NCI-H446 (cell line): Measurements from ENCODE around the gene RGPD4.
"Not testable (repeated sequence)": the region's sequence is repeated elsewhere in the genome, so short reads cannot be mapped to it uniquely, and the experiment has no call there.

ENCODE experiments used
- DNase-seq, 2 experiments: peaks; one replicate each; lab custom pipeline; 2025; lab: John Stamatoyannopoulos, UW

Gene RGPD4

DNA sequence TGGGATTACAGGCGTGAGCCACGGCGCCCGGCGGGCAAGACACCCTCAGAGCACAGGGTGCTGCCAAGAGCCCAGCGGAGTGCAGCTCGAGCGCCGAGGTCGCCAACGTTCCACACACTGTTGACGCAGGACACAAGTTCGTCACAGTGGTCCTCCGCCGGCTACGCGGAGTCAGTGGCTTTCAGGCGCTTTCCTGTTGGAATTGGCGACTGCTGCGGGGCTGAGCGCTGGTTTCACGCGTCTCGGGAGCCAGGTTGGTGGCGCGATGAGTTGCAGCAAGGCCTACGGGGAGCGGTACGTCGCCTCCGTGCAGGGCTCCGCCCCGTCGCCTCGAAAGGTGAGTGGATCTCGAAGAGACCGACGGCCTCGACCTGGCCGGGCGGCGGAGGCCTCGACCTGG lies at the start of gene RGPD4:
RGPD4 (plus strand) TSS at position 144 of the 400 bp plus-strand sequence; CDS start at position 266, 122 bp downstream.
- DNase-seq, result not testable (repeated sequence)

DNA sequence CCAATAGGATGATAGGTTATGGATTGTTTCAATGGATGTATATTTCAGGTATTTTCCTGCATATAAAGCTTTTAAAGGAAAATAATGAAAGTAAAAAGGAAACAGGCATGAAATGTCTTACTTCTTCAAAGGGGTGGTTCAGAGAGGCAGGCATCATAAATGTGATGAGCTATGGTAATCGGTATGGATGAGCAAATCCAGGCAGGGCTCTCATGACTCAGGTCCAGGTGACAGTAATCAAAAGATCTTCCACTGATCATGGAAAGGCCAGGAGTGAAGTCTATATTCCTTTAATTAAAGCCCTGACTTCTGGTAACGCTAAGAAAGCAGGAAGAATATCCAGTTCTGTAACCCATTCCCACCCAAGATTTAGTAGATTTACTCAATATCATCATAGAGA lies 48.7 kb upstream of the RGPD4 start:
- no peak for DNase-seq

DNA sequence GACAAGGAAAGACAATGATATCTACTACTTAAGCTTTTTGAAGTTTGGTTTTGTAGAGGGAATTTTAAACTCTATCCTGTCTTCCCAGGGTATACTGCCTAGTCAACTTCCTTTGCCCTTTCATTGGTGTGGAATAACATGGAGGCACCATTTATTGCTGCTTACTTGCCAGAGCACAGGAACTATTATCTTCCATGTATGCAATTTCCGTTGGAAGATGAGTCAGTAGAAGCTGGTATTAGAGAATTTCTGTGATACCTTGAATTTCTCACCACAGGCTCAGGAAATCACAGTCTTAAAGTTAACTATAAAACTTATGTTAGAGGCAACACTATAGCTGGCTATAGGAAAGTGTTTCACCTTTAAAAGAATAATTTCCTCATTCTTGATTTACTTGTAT lies 40.9 kb upstream of the RGPD4 start:
- no peak for DNase-seq

DNA sequence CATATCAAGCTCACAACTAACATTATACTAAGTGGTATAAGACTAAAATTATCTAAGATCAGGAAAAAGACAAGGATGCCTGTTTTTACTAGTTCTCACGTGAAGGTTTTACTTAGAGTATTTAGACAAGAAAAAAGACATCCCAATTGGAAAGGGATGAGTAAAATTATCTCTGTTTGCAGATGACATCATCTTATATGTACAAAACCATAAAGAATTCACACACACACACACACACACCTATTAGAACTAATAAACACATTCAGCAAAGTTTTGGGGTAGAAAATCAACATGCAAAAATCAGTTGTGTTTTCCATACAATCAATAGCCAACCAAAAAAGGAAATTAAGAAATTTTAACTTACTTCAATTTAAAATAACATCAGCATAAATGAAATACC lies 35.9 kb upstream of the RGPD4 start:
- no peak for DNase-seq

DNA sequence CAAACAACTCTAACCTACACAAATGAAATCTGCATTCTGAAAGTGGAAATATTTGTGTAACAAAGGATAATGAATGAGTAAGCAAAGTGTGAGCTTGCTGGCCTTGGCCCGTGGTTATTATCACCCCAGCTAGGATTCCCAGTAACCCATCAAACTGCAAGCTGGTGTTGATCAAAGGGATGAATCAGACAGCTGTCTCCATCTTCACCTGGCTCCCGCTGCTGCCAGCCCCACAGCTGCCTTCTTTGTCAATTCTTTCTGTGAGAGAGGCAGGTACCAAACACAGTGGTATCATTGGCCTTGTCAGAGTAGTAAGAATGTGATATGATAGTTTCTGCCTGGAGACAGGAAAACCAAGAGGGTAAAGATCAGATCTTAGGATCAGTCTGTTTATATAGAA lies 25.2 kb upstream of the RGPD4 start:
- DNase-seq, result no peak

DNA sequence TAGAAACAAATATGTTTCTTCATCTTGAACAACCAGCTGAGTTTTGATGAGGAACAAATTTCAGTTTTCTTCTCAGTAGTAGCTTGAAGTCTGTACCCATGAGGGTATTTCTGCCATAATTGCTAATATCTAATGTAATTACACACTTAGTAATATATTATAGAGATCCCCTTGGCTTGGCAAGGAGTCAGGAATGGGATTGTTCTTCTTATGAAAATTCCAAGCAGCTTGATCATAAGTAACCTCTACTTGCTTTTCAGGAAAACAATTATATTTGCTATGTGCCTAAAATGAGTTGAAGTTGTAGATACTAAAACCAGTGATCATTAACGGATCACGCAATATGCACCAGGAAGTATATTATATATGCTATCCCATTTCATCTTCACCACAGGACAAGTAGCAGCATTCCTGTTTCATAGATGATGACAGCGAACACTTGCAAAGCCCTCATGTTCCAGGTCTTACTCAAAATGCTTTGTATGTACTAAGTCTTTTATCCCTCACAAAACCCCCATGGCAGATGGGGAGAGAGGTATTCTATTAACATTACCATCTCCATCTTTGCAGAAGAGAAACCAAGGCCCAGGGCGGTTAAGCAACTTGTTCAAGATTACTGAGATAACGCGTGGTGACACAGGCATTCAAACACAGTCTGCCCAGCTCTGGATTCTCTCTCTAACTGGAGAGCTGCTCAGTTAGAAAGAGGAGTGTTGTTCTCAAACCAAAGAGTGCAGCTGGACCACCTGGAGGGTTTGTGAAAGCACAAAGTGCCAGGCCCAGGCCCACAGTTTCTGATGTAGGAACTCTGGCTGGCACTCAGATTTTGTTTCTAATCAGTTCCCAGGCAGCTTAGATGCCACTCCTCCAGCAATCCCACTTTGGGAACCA lies 21.8 kb upstream of the RGPD4 start:
- no peak for DNase-seq

DNA sequence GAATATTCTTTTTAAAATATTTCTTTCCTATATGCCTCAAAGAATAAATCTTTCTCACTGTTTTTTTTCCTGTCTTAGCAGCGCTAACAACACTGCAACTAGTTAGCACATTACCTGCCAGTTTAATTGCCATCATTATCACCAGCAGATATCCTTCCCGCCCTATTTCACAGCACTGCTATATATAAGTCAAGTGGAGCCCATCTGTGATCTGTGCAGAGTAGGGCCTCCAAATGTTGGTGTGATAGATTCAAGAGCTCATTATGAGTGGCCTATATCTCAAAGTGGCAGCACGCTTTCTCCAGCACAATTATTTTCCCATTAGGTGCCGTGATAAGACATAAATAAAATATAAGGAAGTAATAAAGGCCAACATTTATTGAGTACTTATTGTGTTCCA lies 19.8 kb upstream of the RGPD4 start:
- DNase-seq, result no peak

DNA sequence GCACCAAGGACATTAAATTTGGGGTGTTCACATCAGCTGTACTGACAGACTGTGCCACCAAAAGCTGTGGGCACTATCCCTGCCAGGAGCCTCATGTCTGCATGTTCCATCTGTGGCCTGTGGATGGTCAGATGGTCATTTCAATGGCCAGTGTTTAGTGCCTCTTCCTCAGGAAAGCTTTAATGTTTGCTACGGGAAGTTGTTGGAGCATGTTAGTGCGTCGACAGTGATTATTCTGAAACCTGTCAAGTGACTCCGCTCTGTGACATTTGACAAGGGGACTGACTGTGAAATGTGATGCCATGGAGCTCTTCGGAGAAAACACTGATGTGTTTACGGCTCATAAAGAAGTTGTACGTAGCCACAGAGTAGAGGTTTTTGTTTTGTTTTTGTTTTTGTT lies 18.7 kb upstream of the RGPD4 start:
- DNase-seq, result no peak

DNA sequence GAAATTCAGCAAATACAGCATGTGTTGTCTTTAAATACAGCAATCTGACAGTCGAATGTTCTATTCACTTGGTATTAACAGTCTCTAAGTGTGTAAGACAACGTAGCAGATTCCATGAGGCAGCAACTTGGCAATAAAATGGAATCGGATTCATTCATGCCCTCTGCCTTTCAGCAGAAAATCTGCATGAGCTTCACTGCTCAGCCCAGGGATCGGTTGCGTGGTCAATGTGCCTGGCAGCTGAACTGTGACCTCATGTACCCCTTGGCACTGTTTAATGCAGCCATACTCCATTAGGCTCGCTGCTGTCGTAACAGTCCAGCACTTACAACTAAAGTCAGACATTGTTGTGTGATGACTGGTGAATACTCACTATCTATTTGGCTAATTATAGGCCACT lies 17.7 kb upstream of the RGPD4 start:
- no peak for DNase-seq

DNA sequence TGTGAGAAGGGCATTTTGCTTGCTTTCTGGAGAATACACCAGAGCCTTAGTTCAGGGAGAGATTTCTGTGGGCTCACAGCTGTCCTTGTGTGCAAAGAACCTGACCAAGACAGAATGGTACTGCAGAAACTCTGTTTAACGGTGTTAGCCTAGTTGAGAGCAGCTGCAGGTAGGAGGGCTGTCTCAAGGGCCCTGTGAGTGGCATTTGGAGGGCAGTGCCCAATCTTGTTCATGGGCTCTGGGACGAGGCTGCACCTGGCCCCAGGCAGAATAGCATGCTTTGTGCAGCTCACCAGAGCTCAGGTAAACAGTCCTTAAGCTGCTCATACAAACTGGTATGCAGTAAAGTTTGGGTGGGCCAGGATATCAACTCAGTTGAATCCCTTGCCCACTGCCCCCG lies 16.9 kb upstream of the RGPD4 start:
- no peak for DNase-seq

DNA sequence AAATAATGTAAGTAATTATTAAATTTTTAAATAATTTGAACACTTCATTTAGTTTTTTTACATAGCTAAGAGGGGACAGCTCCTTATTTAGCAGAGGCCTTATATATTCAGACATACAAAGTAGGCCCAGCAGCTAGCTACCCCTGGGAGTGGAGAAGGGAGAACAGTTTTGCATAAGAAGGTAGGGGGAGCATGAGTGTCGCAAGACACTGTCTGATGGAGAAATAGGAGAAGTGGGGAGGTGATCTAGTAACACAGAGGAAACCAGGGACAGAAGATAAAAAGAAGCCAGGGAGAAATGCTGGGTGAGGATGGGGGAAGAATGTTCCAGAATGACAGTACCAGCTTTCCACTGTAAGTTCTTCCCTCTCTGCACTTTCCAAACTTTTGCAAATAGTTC lies 16.0 kb upstream of the RGPD4 start:
- DNase-seq, result no peak

DNA sequence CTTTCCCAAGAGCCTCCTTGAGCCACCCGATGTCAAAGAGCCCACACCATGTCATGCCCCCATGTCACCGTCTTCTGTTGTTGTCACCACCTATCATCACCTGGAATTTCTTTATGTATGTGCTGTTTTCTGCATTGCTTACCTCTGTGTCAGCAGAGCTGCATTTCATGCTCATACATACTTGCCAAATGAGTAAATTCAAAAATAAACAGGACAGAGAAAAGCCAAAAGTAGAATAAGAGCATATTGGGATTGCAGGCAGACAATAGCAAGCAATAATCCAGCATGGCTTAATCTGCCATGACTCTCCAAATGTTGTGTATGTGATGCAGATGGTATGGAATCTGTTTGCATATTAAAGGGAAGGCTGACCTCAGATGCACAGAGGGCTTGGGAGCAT lies 15.3 kb upstream of the RGPD4 start:
- DNase-seq, result no peak

DNA sequence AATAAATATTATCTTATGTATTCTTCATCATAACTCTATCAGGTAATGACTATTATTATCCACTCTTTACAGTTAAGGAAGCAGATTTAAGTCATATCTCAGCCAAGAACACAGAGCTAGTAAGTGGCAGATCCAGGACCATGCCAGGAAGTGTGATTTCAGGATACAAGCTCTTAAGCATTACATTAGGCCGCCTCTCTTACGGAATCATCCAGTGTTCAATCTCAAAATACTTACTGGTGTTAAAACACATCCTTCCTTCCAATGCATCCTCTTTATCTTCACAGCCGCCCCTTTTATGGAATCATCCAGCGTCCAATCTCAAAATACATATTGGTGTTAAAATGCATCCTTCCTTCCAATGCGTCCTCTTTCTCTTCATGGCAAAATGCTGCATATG lies 14.7 kb upstream of the RGPD4 start:
- no peak for DNase-seq

DNA sequence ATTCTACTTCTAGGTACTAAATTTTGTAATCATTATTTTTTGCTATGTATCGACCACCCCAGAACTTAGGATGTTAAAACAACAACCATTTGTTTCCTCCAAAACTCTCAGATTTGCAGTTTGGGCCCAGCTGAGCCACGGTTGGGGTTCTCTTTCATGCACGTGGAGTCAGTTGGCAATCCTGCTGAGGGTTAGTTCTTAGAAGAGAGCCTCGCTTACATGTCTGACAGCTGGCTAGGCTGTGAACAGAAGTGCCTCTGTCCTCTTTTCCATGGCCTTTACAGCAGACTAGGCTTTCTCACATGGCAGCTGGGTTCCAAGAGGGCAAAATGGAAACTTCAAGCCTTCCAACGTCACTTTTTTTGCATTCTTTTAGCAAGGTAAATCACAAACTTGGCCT lies 9.3 kb upstream of the RGPD4 start:
- no peak for DNase-seq

DNA sequence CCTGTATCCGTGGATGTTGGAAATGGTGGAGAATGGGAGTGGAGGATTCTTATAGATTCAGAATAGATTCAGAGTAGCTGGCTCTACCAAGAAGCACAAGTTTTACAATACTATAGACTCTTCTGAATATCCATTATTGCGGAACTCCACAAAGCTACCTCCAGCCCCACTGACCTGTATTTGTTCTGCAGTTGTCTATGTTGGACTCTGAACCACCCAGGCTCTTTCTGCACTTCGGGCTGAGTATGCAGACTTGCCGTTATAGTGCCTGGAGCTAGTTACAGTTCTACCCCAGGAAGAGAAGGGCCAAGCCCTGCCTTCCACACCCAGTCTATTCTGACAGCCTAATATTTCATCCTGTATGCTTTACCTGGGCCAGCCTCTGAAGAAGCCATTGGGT lies 4.4 kb upstream of the RGPD4 start:
- no peak for DNase-seq

DNA sequence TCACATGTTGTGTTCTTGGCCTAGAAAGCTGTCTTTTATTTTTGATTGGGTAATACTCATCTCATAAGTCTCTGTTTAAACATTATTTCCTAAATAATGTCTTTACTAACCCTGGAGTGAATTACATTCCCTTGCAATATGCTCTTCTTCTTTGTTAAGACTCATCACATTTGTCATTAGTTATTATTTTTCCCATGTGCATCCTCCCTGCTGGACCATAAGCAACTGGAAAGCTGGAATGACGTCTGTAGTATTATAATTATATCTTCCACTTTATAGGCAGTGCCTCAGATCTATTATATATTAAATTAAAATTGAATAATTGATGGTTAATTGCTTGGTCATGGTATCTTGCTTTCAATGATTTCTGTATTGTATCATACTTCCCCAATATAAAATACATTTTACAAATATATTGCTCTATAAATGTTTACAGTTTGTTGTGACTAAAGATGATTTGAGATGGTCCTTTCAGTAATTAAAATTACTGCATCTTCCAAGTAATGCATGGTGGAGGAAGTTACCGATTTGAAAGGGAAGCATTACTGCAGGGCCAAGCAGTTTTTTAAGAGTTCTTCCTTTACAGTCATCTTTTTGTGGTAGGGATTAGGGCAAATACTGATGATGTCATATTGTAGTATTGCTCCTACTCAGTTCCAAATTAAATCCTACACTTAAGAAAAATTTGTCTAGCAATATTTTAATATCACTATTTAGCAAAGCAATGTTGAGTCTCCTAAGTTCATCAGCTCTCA lies 2.1 kb upstream of the RGPD4 start:
- DNase-seq, result no peak

DNA sequence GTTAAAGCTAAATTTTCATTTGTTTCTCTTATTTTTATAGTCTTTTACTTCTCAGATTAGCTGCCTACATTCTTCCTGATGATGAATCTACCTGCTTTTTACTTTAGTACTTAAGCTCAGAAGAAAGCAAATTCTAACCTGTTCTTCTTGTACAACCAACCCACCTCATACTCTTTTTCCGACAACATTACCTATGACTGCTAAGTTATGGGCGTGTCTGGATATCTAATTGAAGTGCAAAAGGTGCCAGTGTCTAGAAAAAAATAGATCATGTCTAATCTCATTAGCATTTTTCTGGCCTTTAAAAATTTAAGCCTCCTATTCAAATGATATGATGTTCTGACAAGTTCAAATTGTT lies 1.5 kb upstream of the RGPD4 start:
- no peak for DNase-seq

DNA sequence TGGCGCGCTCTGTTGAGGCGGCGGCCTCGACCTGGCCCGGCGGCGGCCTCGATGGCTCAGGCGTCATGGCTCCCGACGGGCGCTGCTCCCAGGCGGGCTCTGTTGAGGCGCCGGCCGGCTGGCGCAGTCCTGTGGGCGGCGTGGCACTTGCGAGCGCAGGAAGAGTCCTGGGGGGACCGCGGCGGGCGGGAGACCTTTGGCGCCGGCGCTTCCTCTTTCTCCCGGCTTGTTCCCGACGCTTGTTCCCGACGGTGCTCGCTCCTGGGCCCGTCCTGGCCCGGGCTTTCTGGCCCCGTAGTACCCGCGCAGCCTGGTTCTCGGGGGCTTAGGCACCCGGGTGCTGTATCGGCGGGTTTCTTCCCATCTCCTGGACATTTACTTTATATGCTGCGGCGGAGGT lies 2.8 kb downstream of the RGPD4 start:
- DNase-seq, result not testable (repeated sequence)

DNA sequence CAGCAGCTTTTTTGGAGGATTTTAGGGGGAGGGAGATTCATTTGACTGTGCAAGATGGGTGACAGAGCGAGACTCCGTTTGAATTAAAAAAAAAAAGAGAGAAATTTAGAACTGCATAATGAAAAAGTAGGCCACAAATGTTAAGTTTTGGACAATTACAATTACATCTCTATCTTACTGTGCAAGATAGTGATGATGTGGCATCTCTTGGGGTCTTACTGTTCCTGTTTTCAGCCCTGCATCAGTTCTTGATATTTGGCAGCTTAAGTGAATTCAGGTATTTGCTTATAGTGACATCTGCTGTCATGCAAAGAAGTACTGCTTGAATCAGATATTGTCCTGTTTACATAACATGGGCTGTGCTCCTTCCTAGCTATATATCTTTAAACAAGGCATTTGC lies 6.5 kb downstream of the RGPD4 start:
- DNase-seq, result not testable (repeated sequence)

DNA sequence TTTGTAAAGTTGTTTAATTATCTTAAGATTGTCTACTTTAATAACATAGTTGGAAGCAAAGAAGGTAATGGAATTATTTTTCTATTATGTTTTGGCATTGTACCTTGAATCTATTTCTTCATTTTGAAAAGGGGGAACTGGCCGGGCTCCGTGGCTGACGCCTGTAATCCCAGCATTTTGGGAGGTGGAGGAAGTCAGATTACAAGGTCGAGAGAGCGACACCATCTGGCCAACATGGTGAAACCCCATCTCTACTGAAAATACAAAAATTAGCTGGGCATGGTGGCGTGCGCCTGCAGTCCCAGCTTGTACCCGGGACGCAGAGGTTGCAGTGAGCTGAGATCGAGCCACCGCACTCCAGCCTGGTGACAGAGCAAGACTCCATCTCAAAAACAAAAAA lies 6.9 kb downstream of the RGPD4 start:
- DNase-seq, result not testable (repeated sequence)

DNA sequence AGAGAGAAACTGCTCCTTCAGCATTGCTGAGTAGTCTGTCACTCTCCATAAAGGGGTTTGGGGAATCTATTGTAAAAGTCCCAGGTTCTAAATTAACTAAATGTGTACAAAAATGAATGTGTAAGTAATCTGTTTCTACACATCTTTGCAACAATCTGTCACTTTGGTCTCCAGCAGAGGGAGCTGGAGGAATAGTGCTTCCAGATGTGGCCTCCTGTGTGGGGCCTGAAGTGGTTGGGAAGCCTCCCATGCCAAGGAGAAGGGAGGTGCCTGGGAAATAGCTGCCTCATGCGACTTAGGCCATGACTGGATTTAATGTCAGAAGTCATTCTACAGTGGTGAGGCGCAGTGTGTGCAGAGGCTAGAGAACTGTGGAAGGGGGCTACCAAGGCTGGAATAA lies 89.4 kb downstream of the RGPD4 start:
- not testable (repeated sequence) for DNase-seq

DNA sequence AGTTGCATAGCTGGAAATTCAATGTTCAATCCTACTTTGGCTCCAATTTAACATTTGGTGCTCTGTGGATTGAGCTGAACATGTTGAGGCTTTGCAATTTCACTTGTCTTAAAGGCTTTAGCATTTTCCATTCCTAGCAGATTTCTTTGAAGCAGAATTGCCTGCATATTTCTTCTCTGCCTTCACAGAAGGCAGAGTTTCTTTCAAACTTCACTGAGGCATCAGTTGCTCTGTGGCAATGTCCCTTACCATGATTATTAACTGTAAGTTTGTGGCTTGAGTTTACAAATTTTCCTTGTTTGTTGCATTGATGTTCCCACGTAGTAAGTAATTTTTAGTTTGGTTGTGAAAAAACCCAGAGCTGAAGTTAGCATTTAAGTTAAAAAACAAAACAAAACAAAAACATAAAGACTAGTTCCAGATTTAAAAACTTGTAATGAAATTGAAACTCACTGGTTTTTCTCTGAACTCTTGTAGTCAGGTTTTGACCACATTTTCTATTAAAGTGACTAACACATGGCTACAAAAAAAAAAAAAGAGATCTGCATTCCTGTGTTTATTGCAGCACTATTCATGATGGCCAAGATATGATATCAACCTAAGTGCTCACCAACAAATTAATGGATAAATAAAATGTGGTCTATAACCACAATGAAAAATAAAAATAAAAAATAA lies 90.1 kb downstream of the RGPD4 start:
- not testable (repeated sequence) for DNase-seq

DNA sequence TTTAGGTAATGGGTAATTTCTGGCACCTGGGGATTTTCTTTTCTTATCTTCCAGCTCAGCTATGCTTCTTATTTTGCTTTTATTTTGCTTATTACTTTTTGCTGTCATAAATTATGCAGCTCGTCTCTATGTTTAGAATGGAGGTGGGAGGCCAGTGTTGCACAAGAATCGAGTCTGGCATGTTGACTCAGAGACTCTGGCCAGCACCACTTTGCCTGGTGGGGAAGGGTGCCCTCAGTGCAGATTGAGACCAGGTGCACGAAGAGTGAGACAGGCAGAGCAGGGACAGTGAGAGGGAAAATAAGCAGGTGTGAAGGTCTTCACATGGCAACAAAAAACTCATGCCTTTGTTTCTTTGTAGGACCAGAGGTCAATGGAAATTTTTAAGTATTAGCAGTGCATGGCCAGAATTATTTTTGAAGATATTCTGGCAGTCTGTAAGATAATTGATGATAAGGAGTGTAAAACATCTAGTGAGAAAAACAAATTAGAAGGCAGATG lies 100.4 kb downstream of the RGPD4 start:
- no peak for DNase-seq
